Keratinocyte (primary cell): Measurements from ENCODE around the gene AKAP6.

Source experiments
- CTCF ChIP-seq, 3 experiments: IDR thresholded peaks in 1 of 3; conservative IDR thresholded peaks in 1 of 3; optimal IDR thresholded peaks in 1 of 3; 2 replicates in 2 of 3; 3 replicates in 1 of 3; pipeline versions ENCODE3 to v1.5.1; 2011; ENCODE audit warnings: low read length in 3 of 3, mild to moderate bottlenecking in 3 of 3, moderate library complexity in 2 of 3, control low read depth in 1 of 3, inconsistent platforms in 1 of 3; ENCODE audit not compliant: insufficient read depth in 2 of 3; ENCODE audit errors: extremely low read depth in 1 of 3
- EZH2 ChIP-seq: IDR thresholded peaks from one replicate; pipeline ENCODE4 v1.6.1; 2012; ENCODE audit warnings: inconsistent platforms, mild to moderate bottlenecking, low read length, moderate library complexity

GRCh38 chr14:32358781-32359180 is 29.7 kb downstream of the AKAP6 start:
- no peak for TF ChIP-seq EZH2
- no peak for TF ChIP-seq CTCF (optimal IDR thresholded peaks at IDR 0.05 in 1 of 3, IDR thresholded peaks at IDR 0.05 in 1 of 3, conservative IDR thresholded peaks at IDR 0.05 in 1 of 3; ENCODE audit: extremely low read depth in 1 of 3, insufficient read depth in 2 of 3, low read length in 3 of 3)
